ENCODE data around the gene PLA2G6.
"Not testable (repeated sequence)": the region's sequence is repeated elsewhere in the genome, so short reads cannot be mapped to it uniquely, and the experiment has no call there.

Gene PLA2G6

GRCh38 chr22:38191055-38191454 is 9.4 kb upstream of the PLA2G6 start:
- no peak for DNase-seq

- no peak for DNase-seq
Measured at GRCh38 chr22:38190581-38190980, 9.0 kb upstream of the PLA2G6 start.

GRCh38 chr22:38189104-38189503 is 7.5 kb upstream of the PLA2G6 start:
- no peak for DNase-seq

- DNase-seq = no peak
Measured at GRCh38 chr22:38187413-38188212, 6.0 kb upstream of the PLA2G6 start.

DNA sequence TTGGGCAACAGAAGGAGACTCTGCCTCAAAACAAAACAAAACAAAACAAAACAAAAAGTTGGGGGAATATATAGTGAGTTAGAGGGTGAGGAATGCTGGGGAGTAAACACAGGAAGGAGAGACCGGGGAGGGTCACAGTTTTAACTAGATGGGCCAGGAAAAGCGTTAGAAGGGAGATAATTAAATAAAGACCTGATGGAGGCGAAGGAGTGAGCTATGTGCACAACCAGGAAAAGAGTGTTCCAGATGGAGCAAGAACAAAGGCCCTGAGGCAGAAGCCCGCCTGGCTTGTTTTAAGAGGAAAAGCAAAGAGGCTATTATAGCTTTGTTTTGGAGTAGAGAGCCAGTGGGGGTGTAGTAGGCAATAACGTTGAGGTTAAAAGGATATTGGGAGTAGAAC is 4.8 kb upstream of the PLA2G6 start:
- DNase-seq = no peak

DNA sequence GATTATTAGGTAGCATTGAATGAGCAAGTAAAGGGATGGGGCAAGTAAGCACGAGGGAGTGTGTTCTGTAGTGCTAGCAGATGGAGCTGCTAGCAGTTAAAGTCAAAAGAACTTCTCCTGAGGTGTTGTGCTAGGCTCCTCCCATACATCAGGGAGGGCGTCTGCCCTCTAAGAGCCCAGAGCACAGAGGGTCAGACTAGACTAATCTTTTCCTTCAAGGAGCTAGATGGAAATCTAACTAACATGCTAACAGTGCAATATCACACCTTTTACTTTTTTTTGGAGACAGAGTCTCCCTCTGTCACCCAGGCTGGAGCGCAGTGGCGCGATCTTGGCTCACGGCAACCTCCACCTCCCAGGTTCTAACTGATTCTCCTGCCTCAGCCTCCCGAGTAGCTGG is 3.2 kb upstream of the PLA2G6 start:
- DNase-seq = peak; percentile 16

GRCh38 chr22:38180841-38181452 is 683 bp downstream of the PLA2G6 start:
- peak; percentile 48 for DNase-seq

DNA sequence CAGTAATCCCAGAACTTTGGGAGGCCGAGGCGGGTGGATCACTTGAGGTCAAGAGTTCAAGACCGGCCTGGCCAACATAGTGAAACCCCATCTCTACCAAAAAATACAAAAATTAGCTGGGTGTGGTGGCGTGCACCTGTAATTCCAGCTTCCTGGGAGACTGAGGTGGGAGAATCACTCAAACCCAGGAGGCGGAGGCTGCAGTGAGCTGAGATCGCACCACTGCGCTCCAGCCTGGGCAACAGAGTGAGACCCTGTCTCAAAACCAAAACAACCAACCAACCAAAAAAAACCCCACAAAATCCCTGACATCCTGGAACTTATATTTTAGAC is 3.1 kb downstream of the PLA2G6 start:
- not testable (repeated sequence) for DNase-seq

DNA sequence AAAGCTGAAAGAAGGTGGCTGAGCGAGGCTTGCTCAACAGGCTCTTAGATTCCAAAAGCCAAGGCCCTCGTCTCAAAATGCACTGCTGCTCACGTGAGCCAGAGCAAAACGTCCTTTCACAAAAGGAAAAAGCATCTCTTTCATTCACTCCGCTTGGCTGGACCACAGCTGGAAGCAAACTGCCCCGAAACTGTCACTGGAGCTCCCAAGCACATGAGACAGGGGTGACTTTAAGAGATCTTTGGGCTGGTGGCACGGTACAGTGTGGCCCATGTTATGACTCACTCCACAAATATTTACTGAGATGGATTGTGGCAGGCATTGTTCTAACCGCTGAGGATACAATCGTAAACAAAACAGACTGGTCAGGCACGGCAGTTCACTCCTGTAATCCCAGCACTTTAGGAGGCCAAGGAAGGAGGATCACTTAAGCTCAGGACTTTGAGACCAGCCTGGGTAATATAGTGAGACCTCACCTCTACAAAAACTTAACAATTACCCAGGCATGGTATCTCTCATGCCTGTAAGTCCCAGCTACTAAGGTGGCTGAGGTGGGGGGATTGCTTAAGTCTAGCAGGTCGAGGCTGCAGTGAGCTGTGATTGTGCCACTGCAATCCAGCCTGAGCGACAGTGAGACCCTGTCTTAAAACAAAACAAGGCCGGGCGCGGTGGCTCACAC is 3.6 kb downstream of the PLA2G6 start:
- DNase-seq = peak; percentile 10

DNA sequence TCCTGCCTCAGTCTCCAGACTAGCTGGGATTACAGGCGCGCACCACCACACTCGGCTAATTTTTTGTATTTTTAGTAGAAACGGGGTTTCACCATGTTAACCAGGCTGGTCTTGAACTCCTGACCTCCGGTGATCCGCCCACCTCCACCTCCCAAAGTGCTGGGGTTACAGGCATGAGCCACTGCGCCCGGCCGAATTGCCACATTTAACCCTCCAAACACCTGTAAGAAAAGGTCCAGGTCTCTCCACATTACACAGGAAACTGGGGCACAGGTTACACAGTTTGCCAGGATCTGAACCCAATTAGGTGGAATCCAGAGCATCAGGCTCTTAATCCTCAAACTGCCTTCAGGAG is 4.1 kb downstream of the PLA2G6 start:
- DNase-seq = not testable (repeated sequence)

GRCh38 chr22:38177044-38177443 is 4.6 kb downstream of the PLA2G6 start:
- DNase-seq = no peak

DNA sequence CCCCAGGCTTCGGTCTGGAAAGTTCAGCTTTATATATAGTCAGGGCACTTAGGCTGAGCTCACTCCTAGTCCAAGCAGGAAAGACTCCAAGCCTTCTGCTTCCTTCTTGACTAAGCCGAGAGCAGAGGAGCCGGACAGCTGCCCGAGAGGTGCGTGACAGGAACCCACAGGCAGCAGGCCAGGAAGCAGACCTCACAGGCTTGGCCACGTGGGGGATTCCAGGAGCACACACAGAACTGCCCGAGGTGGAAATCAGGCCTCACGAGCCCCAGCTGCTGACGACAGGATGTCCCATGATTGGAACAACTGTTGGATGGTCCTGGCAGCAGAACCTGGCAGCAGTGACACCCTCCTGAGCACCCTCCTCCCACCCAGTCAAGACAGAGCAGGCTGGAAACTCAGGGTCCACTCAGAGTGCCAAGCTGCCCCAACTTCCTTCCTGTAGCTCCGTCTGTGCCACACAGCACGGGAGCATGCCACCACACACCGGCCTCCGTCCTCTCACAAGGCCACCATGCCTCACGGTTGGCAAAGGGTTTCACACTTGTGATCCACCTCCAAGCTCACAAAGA is 5.4 kb downstream of the PLA2G6 start:
- DNase-seq = no peak

GRCh38 chr22:38175206-38176118 is 6.2 kb downstream of the PLA2G6 start:
- DNase-seq = no peak

DNA sequence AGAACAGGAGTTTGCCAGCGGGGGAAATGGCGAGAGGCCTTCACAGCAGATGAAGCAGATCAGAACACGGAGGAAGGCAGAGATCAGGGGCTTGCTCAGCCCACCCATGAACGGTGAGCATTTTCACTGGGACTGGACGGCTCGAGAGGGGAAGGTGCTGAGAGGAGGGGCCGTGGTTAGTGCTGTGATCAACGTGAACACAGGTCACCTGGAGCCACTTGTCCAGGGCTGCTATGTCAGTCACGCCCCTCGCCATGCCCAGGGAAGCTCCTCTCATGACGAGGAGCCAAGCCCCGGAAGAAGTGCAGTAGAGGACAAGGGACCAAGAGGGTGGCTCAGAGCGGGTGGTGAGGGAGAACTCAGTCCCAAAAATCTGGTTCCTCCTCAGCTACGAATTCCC is 7.0 kb downstream of the PLA2G6 start:
- no peak for DNase-seq

DNA sequence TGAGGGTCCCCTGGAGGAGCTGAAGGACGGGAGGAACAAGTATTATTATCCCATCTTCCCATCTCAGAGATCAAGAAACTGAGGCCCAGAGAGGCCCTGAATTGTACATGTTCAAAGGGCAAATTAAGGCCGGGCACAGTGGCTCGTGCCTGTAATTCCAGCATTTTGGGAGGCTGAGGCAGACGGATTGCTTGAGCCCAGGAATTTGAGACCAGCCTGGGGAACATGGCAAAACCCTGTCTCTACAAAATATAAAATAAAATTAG is 8.1 kb downstream of the PLA2G6 start:
- no peak for DNase-seq

DNA sequence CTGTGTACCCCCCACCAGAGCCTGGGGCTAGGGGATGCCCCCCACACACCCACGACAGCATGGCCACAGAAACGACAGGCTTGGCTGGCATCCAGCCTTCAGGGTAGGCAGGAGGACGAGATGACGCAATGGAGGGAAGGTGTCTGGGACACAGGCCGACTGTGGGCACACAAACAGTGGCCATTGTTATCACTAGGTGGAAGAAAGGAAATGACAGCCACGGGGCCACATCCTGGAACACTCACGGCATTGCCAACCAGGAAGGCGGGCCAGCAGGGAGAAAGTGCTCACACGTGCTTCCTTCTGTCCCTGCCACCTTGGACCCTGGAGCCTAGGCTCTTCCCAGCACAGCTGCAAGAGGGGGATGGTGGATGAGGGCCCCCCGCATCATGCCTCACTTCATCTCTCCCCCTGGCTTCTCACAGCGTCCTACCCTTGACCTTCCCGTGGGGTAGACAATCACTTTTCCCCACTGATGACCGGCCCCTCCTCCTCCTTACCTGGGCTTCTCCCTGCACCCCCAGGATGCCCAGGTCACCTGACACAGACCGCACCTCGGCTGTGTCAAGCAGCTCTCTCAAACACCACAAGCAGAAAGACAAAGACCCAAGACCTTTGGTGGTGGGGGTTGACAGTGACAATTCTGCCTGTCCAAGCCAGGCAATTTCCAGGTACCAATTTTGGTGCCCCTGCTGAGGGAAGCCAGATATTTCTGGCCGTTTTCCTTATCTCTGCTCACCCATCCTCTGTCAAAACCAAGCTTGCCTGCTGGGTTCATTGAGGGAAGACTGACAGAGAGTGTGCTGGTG is 8.6 kb downstream of the PLA2G6 start:
- no peak for DNase-seq

DNA sequence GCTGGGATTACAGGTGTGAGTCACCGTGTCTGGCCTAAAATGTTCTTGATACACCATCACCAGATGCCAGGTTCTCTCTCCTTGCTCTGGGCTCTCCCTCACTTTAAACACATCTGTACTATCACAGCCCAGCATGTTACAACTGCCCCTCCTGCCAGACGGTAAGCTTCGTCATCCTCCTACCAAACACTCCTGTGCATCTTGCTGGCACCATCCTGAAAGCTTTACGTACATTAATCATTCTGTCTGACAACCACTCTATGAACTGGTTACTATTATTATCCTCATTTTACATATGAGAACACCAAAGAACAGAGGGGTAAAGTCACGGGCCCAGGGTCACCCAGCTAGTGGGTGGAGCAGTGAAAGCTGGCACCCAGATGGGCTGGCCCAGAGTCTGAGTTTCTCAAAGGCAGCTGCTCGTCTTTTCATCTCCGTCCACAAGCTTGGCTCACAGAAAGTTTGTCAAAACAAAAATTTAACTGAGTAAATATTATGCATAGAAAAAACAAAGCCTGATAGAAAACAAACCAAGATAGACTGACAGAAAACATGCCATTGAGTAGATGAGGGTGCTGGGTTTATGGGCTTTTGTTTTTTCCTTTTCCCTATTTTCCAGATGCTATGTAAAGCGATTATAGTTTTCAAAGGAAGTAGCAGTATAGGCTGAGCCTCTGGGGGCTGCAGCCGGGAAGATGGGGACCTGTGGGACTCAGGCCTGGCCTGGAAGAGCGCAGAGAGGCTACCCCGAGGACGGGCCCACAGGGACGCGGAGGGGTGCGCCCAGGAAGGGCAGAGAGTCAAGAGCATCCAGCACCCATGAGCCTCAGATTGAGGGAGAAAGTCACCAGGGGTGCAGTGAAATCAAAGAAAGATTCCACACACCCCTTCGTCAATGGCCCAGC is 9.5 kb downstream of the PLA2G6 start:
- no peak for DNase-seq

GRCh38 chr22:38170469-38170868 is 11.2 kb downstream of the PLA2G6 start:
- DNase-seq = no peak

DNA sequence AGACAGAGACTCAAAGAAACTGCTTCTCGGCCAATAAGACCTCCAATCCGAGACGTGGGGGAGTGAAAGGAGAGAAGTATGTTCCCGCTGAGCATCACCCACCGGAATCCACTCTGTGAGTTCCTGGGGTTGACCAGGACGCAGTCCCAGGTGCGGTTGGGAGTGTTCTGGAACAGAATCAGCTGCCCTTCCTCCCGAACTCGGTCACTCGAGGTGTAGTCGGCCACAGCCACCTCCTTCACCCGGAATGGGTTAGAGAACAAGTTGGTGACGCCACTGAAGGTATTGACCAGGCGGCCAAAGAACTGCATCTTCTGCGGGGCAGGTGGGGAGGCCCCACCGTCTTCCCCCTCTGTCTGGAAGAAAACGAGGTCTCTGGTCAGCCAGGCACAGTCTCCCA is 12.5 kb downstream of the PLA2G6 start:
- no peak for DNase-seq

GRCh38 chr22:38167988-38168407 is 13.6 kb downstream of the PLA2G6 start:
- DNase-seq = peak; percentile 44

DNA sequence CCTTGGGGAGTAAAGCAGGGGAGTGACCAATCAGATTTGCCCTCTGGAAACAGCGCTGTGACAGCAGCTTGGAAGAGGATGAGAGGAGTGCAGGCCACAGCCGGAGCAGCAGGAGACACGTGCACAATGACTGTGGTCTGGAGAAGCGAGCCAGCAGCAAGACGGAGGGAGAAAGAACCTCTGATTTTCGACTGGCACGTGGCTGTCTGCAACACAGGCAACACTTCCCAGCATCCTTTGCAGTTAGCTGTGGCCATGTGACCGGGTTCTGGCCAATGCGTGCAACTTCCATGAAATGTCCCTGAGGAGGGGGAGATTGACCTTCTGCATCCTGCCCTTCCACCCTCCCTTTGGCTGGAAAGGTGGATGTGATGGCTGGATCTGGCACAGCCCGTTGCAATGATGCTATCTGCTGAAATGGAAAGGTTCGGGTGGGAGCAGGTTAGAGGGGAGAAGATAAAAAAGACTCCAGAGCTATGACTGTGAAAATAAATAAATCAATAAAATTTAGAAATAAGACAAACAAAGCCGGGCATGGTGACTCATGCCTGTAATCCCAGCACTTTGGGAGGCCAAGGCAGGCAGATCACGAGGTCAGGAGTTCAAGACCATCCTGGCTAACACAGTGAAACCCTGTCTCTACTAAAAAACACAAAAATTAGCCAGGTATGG is 15.6 kb downstream of the PLA2G6 start:
- DNase-seq = peak; percentile 6

All from NCI-H82 (cell line).